Mammary epithelial cell (primary cell): ENCODE measurements around the gene STIM1.

Experiments
- EZH2 ChIP-seq: IDR thresholded peaks from 2 replicates; pipeline ENCODE4 v1.6.1; 2012; ENCODE audit warnings: low read length, inconsistent platforms, borderline replicate concordance
- TF ChIP-seq, protein P1 (sequence below), 2 donors: IDR thresholded peaks in 1 of 2; conservative IDR thresholded peaks in 1 of 2; 2 replicates each; pipeline ENCODE4 v1.5.1; 2011 to 2012; ENCODE audit warnings: inconsistent platforms in 2 of 2, low read length in 2 of 2, mild to moderate bottlenecking in 2 of 2, control low read depth in 1 of 2, low read depth in 1 of 2; ENCODE audit not compliant: insufficient read depth in 1 of 2; ENCODE audit errors: extremely low read depth in 1 of 2

DNA sequence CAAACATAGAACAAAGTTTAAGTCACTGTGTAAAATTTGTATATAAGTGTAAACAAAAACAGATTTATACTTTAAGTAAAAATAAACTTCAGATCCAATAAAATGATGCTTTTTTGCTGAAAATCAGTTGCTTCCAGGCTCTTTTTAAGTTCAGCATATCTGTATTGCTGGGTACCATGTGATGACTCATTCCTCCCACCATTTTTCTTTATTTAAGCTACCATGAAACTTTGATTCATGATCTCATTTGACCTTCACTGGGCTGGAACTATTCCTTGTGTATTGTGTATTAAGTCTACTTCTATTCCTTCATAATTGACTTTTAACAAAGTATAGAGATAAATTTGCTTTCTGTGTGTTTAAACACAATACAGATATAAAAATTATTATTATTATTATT lies 192.9 kb downstream of the STIM1 start:
- no peak for TF ChIP-seq EZH2
- TF ChIP-seq, protein P1, sequence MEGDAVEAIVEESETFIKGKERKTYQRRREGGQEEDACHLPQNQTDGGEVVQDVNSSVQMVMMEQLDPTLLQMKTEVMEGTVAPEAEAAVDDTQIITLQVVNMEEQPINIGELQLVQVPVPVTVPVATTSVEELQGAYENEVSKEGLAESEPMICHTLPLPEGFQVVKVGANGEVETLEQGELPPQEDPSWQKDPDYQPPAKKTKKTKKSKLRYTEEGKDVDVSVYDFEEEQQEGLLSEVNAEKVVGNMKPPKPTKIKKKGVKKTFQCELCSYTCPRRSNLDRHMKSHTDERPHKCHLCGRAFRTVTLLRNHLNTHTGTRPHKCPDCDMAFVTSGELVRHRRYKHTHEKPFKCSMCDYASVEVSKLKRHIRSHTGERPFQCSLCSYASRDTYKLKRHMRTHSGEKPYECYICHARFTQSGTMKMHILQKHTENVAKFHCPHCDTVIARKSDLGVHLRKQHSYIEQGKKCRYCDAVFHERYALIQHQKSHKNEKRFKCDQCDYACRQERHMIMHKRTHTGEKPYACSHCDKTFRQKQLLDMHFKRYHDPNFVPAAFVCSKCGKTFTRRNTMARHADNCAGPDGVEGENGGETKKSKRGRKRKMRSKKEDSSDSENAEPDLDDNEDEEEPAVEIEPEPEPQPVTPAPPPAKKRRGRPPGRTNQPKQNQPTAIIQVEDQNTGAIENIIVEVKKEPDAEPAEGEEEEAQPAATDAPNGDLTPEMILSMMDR (conservative IDR thresholded peaks at IDR 0.05 in 1 of 2, IDR thresholded peaks at IDR 0.05 in 1 of 2; ENCODE audit: extremely low read depth in 1 of 2, insufficient read depth in 1 of 2, low read depth in 1 of 2, low read length in 2 of 2), result no peak
